ENCODE results near the gene TSEN15.

Gene TSEN15

GRCh38 chr1:184032930-184033418 is 18.6 kb upstream of the TSEN15 start:
- no peaks in the 10 kb centered on the region for H4K20me1 ChIP-seq (ENCODE audit: insufficient read depth, low read length)

GRCh38 chr1:184033711-184034167 is 17.8 kb upstream of the TSEN15 start:
- H3K27ac ChIP-seq (ENCODE audit: low read length), result no peak overlapping the region
- no peak overlapping the region for H3K4me2 ChIP-seq (ENCODE audit: low read depth, low read length)
- no peaks in the 10 kb centered on the region for H3K27me3 ChIP-seq (replicated peaks; ENCODE audit: insufficient read depth, low read length)
- no peaks in the 10 kb centered on the region for H4K20me1 ChIP-seq (ENCODE audit: insufficient read depth, low read length)
- TF ChIP-seq EZH2 (optimal IDR thresholded peaks at IDR 0.05; ENCODE audit: low read depth, low read length), result no peak
- no peak for TF ChIP-seq CTCF (IDR thresholded peaks at IDR 0.05; ENCODE audit: low read length)
- H3K79me2 ChIP-seq (ENCODE audit: low read length), result no peaks in the 10 kb centered on the region
- H3K4me1 ChIP-seq (ENCODE audit: low read length), result no peaks in the 10 kb centered on the region; the same call in 1 of the 2 replicates
- H3K9me3 ChIP-seq (replicated peaks; ENCODE audit: insufficient read depth, low read length), result no peaks in the 10 kb centered on the region
- H3K4me3 ChIP-seq (ENCODE audit: low read length), result no peak overlapping the region
- no peaks in the 10 kb centered on the region for H3K9me2 ChIP-seq (replicated peaks; ENCODE audit: insufficient read depth, low read length)
- H3F3A ChIP-seq (ENCODE audit: insufficient read depth, low read length), result no peaks in the 10 kb centered on the region
- H3K9ac ChIP-seq (ENCODE audit: low read length), result no peak overlapping the region
- H2AFZ ChIP-seq (ENCODE audit: low read length), result no peak overlapping the region
- no peaks in the 10 kb centered on the region for H3K36me3 ChIP-seq (replicated peaks; ENCODE audit: insufficient read depth, low read length)
- no peak for DNase-seq

More at GRCh38 chr1:184032930-184033418, 18.6 kb upstream of the TSEN15 start:
- H2AFZ ChIP-seq (ENCODE audit: low read length), result no peak overlapping the region
- H3K9me2 ChIP-seq (replicated peaks; ENCODE audit: insufficient read depth, low read length), result no peaks in the 10 kb centered on the region
- TF ChIP-seq EZH2phosphoT487 (IDR thresholded peaks at IDR 0.05; ENCODE audit: low read length), result no peak
- no peak for TF ChIP-seq CTCF (IDR thresholded peaks at IDR 0.05; ENCODE audit: low read length)
- TF ChIP-seq EZH2 (optimal IDR thresholded peaks at IDR 0.05; ENCODE audit: low read depth, low read length), result no peak
- no peaks in the 10 kb centered on the region; the same call in 1 of the 2 replicates for H3K4me1 ChIP-seq (ENCODE audit: low read length)
- no peak for DNase-seq
- no peaks in the 10 kb centered on the region for H3K9me3 ChIP-seq (replicated peaks; ENCODE audit: insufficient read depth, low read length)
- no peaks in the 10 kb centered on the region for H3K27me3 ChIP-seq (replicated peaks; ENCODE audit: insufficient read depth, low read length)
- H3K9ac ChIP-seq (ENCODE audit: low read length), result no peak overlapping the region
- no peaks in the 10 kb centered on the region for H3K36me3 ChIP-seq (replicated peaks; ENCODE audit: insufficient read depth, low read length)
- H3K27ac ChIP-seq (ENCODE audit: low read length), result no peak overlapping the region
- H3F3A ChIP-seq (ENCODE audit: insufficient read depth, low read length), result no peaks in the 10 kb centered on the region
- H3K4me2 ChIP-seq (ENCODE audit: low read depth, low read length), result no peak overlapping the region
- no peak overlapping the region for H3K4me3 ChIP-seq (ENCODE audit: low read length)
- no peaks in the 10 kb centered on the region for H3K79me2 ChIP-seq (ENCODE audit: low read length)

GRCh38 chr1:184034761-184035379 is 16.7 kb upstream of the TSEN15 start:
- Histone ChIP-seq H3K27me3 (replicated peaks; ENCODE audit: insufficient read depth, low read length) (no peaks in the 10 kb centered on the region), H4K20me1 (ENCODE audit: insufficient read depth, low read length) (no peaks in the 10 kb centered on the region), H2AFZ (ENCODE audit: low read length) (no peak overlapping the region), H3K4me1 (ENCODE audit: low read length) (no peaks in the 10 kb centered on the region; the same call in 1 of the 2 replicates), H3K36me3 (replicated peaks; ENCODE audit: insufficient read depth, low read length) (no peaks in the 10 kb centered on the region), H3K4me3 (ENCODE audit: low read length) (no peak overlapping the region), H3K4me2 (ENCODE audit: low read depth, low read length) (no peak overlapping the region), H3K27ac (ENCODE audit: low read length) (no peak overlapping the region), H3F3A (ENCODE audit: insufficient read depth, low read length) (no peaks in the 10 kb centered on the region), H3K79me2 (ENCODE audit: low read length) (no peaks in the 10 kb centered on the region), H3K9me2 (replicated peaks; ENCODE audit: insufficient read depth, low read length) (no peaks in the 10 kb centered on the region), H3K9ac (ENCODE audit: low read length) (no peak overlapping the region), H3K9me3 (replicated peaks; ENCODE audit: insufficient read depth, low read length) (no peaks in the 10 kb centered on the region)
- no peak for TF ChIP-seq CTCF (IDR thresholded peaks at IDR 0.05; ENCODE audit: low read length)
- TF ChIP-seq EZH2phosphoT487 (IDR thresholded peaks at IDR 0.05; ENCODE audit: low read length), result no peak
- TF ChIP-seq EZH2 (optimal IDR thresholded peaks at IDR 0.05; ENCODE audit: low read depth, low read length), result no peak
- DNase-seq, result no peak

All from MM.1S (cell line).